ENCODE results near the gene SEMA3B.

GRCh38 chr3:50314342-50314741 is 45.4 kb downstream of the SEMA3B start:
- TF ChIP-seq CTCF (conservative IDR thresholded peaks at IDR 0.05; ENCODE audit: low read length) (no peak), EZH2phosphoT487 (IDR thresholded peaks at IDR 0.05; ENCODE audit: borderline replicate concordance, low read depth, low read length) (no peak)
